Measurements from ENCODE around the gene CLEC16A.

The CLEC16A gene

GRCh38 chr16:11105038-11105903 lies 160.9 kb downstream of the CLEC16A start:
- peak overlapping the region; percentile 70 for H3K27ac ChIP-seq (ENCODE audit: low read length)
- no peaks in the 10 kb centered on the region for H3K79me2 ChIP-seq (ENCODE audit: insufficient read depth, low read length)
- DNase-seq = peak; percentile 75
- H3K9ac ChIP-seq (ENCODE audit: low read depth, low read length) = peak overlapping the region; percentile 35
- peak; percentile 89 for ATAC-seq (ENCODE audit: insufficient read depth, low read depth)
- H3K4me3 ChIP-seq (ENCODE audit: low read depth in 1 of 2, low read length in 2 of 2) = no peak overlapping the region
- H3K4me1 ChIP-seq (ENCODE audit: insufficient read depth, low read length) = peaks cover 46% of the 10 kb centered on the region
- peaks cover 3% of the 10 kb centered on the region; the same call in 1 of the 2 replicates for H3K36me3 ChIP-seq (ENCODE audit: insufficient read depth, low read length)
- TF ChIP-seq CTCF (IDR thresholded peaks at IDR 0.05; ENCODE audit: borderline replicate concordance, extremely low read depth, low read length, poor library complexity, severe bottlenecking) (peak; percentile 6), EZH2 (IDR thresholded peaks at IDR 0.05; ENCODE audit: borderline replicate concordance, low read depth, low read length, severe bottlenecking) (no peak)
- H3K9me3 ChIP-seq (ENCODE audit: insufficient read depth, low read length, severe bottlenecking) = no peaks in the 10 kb centered on the region
- H3K4me2 ChIP-seq (ENCODE audit: insufficient read depth, low read length) = peak overlapping the region; percentile 32
- no peaks in the 10 kb centered on the region for H4K20me1 ChIP-seq (ENCODE audit: insufficient read depth, low read length)
- no peak overlapping the region; the same call in 1 of the 2 replicates for H2AFZ ChIP-seq (ENCODE audit: low read depth, low read length)
- no peaks in the 10 kb centered on the region for H3K27me3 ChIP-seq (ENCODE audit: insufficient read depth, low read length, poor library complexity)

GRCh38 chr16:11106726-11107125 lies 162.4 kb downstream of the CLEC16A start:
- Histone ChIP-seq H3K9me3 (ENCODE audit: insufficient read depth, low read length, severe bottlenecking) (no peaks in the 10 kb centered on the region), H3K4me3 (ENCODE audit: low read depth in 1 of 2, low read length in 2 of 2) (no peak overlapping the region), H3K9ac (ENCODE audit: low read depth, low read length) (no peak overlapping the region), H3K79me2 (ENCODE audit: insufficient read depth, low read length) (no peaks in the 10 kb centered on the region), H3K4me2 (ENCODE audit: insufficient read depth, low read length) (no peak overlapping the region), H3K36me3 (ENCODE audit: insufficient read depth, low read length) (peaks cover 3% of the 10 kb centered on the region; the same call in 1 of the 2 replicates), H4K20me1 (ENCODE audit: insufficient read depth, low read length) (no peaks in the 10 kb centered on the region), H3K27ac (ENCODE audit: low read length) (peak overlapping the region; percentile 58), H3K4me1 (ENCODE audit: insufficient read depth, low read length) (peaks cover 43% of the 10 kb centered on the region), H2AFZ (ENCODE audit: low read depth, low read length) (no peak overlapping the region), H3K27me3 (ENCODE audit: insufficient read depth, low read length, poor library complexity) (no peaks in the 10 kb centered on the region)
- ATAC-seq (ENCODE audit: insufficient read depth, low read depth) (no peak), DNase-seq (no peak)
- TF ChIP-seq CTCF (IDR thresholded peaks at IDR 0.05; ENCODE audit: borderline replicate concordance, extremely low read depth, low read length, poor library complexity, severe bottlenecking) = no peak
- TF ChIP-seq EZH2 (IDR thresholded peaks at IDR 0.05; ENCODE audit: borderline replicate concordance, low read depth, low read length, severe bottlenecking) = no peak

- Histone ChIP-seq H3K4me3 (ENCODE audit: low read depth in 1 of 2, low read length in 2 of 2) (no peak overlapping the region), H3K79me2 (ENCODE audit: insufficient read depth, low read length) (no peaks in the 10 kb centered on the region), H4K20me1 (ENCODE audit: insufficient read depth, low read length) (no peaks in the 10 kb centered on the region), H3K27me3 (ENCODE audit: insufficient read depth, low read length, poor library complexity) (no peaks in the 10 kb centered on the region), H3K4me1 (ENCODE audit: insufficient read depth, low read length) (peaks cover 52% of the 10 kb centered on the region), H3K9me3 (ENCODE audit: insufficient read depth, low read length, severe bottlenecking) (no peaks in the 10 kb centered on the region), H3K9ac (ENCODE audit: low read depth, low read length) (no peak overlapping the region), H3K27ac (ENCODE audit: low read length) (peak overlapping the region; percentile 58), H3K36me3 (ENCODE audit: insufficient read depth, low read length) (peaks cover 3% of the 10 kb centered on the region; the same call in 1 of the 2 replicates), H3K4me2 (ENCODE audit: insufficient read depth, low read length) (no peak overlapping the region), H2AFZ (ENCODE audit: low read depth, low read length) (no peak overlapping the region)
- no peak for DNase-seq
- no peak for ATAC-seq (ENCODE audit: insufficient read depth, low read depth)
- no peak for TF ChIP-seq EZH2 (IDR thresholded peaks at IDR 0.05; ENCODE audit: borderline replicate concordance, low read depth, low read length, severe bottlenecking)
- TF ChIP-seq CTCF (IDR thresholded peaks at IDR 0.05; ENCODE audit: borderline replicate concordance, extremely low read depth, low read length, poor library complexity, severe bottlenecking) = no peak
These were observed 163.6 kb downstream of the CLEC16A start for GRCh38 chr16:11107780-11108465.
